ENCODE results near the gene PLXDC1. TPM values are rescaled to one million over a fixed set of nuclear protein-coding genes. Genes with fewer than 3 reads are reported as not detected.

The PLXDC1 gene
- total RNA-seq, 2 experiments from 2014 or later, result 1.7 to 2.4 TPM

DNA sequence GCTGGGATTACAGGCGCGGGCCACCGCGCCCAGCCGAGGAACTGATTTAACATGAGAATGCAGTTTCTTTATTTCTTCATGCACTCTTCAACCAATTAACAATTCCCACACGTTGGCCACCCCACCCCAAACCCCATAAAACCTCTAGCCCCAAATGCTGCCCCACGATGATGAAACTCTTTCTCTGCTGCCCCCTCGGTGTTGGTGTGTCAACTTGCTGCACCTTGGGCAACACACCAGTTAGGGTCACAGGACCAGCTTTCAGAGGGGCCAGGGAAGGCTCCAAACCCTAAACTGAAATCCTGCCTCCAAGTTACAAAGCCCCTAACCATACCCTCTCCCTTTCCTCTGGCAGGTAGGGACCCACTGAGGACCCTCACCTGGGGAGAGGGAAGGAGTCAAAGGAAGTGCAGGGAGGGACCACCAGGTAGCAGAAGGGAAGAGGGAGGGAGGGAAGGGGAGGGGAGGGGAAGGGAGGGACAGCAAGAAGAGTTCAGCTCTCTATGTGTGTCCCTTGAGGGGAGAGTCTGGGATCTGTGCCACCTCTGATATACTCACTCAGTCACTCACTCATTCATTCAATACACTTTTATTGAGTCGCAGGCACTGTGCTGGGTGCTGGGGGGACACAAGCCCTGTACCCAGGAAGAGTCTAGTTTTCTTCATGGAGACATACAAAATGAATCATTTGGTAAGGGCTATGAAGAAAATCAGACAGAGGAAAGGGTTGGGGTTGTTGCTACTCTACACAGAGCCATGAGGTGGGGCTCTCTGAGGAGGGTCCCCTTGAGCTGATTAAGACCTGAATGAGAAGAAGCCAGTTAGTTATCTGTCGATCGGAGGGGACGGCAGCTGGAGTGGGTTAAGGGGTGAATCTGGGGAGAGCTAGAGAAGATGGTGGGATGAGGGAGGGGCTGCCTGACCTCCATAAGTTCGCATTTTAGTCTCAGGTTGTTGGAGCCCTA lies 3.9 kb downstream of the PLXDC1 start:
- H3K9me3 Mint-ChIP-seq, result no peaks in the 10 kb centered on the region
- H3K4me1 Mint-ChIP-seq (ENCODE audit: low read depth), result peaks cover 39% of the 10 kb centered on the region
- TF ChIP-seq, protein P1, sequence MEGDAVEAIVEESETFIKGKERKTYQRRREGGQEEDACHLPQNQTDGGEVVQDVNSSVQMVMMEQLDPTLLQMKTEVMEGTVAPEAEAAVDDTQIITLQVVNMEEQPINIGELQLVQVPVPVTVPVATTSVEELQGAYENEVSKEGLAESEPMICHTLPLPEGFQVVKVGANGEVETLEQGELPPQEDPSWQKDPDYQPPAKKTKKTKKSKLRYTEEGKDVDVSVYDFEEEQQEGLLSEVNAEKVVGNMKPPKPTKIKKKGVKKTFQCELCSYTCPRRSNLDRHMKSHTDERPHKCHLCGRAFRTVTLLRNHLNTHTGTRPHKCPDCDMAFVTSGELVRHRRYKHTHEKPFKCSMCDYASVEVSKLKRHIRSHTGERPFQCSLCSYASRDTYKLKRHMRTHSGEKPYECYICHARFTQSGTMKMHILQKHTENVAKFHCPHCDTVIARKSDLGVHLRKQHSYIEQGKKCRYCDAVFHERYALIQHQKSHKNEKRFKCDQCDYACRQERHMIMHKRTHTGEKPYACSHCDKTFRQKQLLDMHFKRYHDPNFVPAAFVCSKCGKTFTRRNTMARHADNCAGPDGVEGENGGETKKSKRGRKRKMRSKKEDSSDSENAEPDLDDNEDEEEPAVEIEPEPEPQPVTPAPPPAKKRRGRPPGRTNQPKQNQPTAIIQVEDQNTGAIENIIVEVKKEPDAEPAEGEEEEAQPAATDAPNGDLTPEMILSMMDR (IDR thresholded peaks at IDR 0.05), result no peak
- no peaks in the 10 kb centered on the region for H3K36me3 Mint-ChIP-seq (ENCODE audit: low read depth)
- no peak overlapping the region for H3K27ac Mint-ChIP-seq
- ATAC-seq, result no peak
- intact Hi-C loops (cut with micrococcal nuclease), result no loop called here
- no peaks in the 10 kb centered on the region for H3K27me3 Mint-ChIP-seq
- no peak for DNase-seq
- ChIA-PET POLR2A (interaction anchor here (0.6 kb wide), 1 partner anchor 1521 kb away, joined by 3 read pairs; no protein-coding TSS in a partner anchor), CTCF (interaction anchor here (0.7 to 7.8 kb wide), 7 partner anchors 17 to 178 kb away, joined by 3 to 155 read pairs (median 4); no protein-coding TSS in a partner anchor)
- H3K4me3 Mint-ChIP-seq, result no peak overlapping the region

DNA sequence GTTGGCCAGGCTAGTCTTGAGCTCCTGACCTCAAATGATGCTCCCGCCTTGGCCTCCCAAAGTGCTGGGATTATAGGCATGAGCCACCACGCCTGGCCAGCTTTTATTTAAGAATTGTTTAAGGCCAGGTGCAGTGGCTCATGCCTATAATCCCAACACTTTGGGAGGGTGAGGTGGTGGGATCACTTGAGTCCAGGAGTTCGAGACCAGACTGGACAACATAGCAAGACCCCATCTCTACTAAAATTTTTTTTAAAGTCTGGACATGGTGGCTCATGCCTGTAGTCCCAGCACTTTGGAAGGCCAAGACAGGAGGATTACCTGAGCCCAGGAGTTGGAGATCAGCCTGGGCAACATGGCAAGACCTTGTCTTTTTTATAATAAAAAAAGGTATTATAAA lies 5.2 kb downstream of the PLXDC1 start:
- Mint-ChIP-seq H3K27me3 (no peaks in the 10 kb centered on the region), H3K4me3 (no peak overlapping the region), H3K9me3 (no peaks in the 10 kb centered on the region), H3K36me3 (ENCODE audit: low read depth) (no peaks in the 10 kb centered on the region), H3K27ac (no peak overlapping the region), H3K4me1 (ENCODE audit: low read depth) (peaks cover 34% of the 10 kb centered on the region)
- ChIA-PET POLR2A (no interaction called here), CTCF (interaction anchor here (3.5 to 3.9 kb wide), 2 partner anchors 18 to 163 kb away, joined by 21 to 23 read pairs; no protein-coding TSS in a partner anchor)
- intact Hi-C loops (cut with micrococcal nuclease), result no loop called here
- no peak for ATAC-seq
- DNase-seq, result no peak
- TF ChIP-seq, protein P1 (IDR thresholded peaks at IDR 0.05), result no peak

DNA sequence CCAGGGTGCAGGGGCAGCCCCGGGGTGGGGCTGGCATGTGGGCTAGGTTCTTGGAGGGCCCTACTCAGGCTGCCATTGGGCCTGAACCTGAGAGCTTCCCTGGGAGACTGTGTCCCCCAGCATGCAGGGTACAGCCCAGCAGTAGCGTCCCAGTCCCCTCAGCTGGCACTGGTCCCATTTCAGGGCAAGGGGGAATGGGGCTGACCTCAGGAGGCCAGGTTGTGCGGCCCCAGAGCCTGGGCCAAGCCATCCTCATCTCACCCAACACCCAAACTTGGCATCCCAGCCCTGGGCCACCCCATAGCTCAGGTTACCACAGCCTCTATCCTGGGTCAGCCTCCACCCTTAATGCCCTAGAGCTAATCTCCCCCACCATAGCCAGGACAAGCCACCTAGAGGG lies 6.3 kb downstream of the PLXDC1 start:
- TF ChIP-seq, protein P1 (IDR thresholded peaks at IDR 0.05), result no peak
- DNase-seq (no peak), ATAC-seq (no peak)
- no peak overlapping the region for H3K4me3 Mint-ChIP-seq
- peaks cover 24% of the 10 kb centered on the region for H3K4me1 Mint-ChIP-seq (ENCODE audit: low read depth)
- intact Hi-C loops (cut with micrococcal nuclease), result no loop called here
- POLR2A ChIA-PET, result interaction anchor here (2.1 kb wide), 1 partner anchor 8 kb away, joined by 8 read pairs; no protein-coding TSS in a partner anchor
- H3K36me3 Mint-ChIP-seq (ENCODE audit: low read depth), result no peaks in the 10 kb centered on the region
- H3K27ac Mint-ChIP-seq, result no peak overlapping the region
- CTCF ChIA-PET, result interaction anchor here (1.0 to 3.9 kb wide), 6 partner anchors 8 to 479 kb away, joined by 3 to 23 read pairs (median 10); no protein-coding TSS in a partner anchor
- H3K27me3 Mint-ChIP-seq, result no peaks in the 10 kb centered on the region
- H3K9me3 Mint-ChIP-seq, result no peaks in the 10 kb centered on the region

DNA sequence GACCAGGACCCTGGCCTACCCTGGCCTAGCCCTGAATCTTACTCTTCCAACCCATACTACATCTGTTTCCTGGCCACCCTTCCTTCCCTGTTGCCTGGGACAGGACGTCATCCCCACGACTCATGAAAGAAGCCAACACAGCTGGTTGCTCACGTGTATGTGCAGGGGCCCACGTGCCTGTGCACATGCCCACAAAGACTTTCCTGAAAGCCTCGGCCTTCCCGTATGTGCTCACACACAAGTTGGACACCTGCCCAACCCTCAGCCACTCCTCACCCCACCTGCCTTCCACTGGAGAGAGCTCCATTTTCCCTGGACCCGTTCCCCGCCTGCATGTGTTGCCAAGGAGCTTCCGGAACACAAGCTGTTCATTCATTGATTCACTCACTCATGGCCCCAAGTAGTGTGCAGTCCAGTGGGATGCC lies 7.0 kb downstream of the PLXDC1 start:
- TF ChIP-seq, protein P1 (IDR thresholded peaks at IDR 0.05), result no peak
- POLR2A ChIA-PET, result interaction anchor here (1.0 to 2.1 kb wide), 2 partner anchors 9 to 55 kb away, joined by 3 to 8 read pairs; partner anchors contain the start of gene RPL19
- Mint-ChIP-seq H3K9me3 (no peaks in the 10 kb centered on the region), H3K4me1 (ENCODE audit: low read depth) (peaks cover 19% of the 10 kb centered on the region), H3K36me3 (ENCODE audit: low read depth) (no peaks in the 10 kb centered on the region), H3K27me3 (no peaks in the 10 kb centered on the region), H3K27ac (no peak overlapping the region), H3K4me3 (no peak overlapping the region)
- intact Hi-C loops (cut with micrococcal nuclease), result no loop called here
- CTCF ChIA-PET, result interaction anchor here (1.0 to 3.9 kb wide), 8 partner anchors 9 to 479 kb away, joined by 3 to 23 read pairs (median 6); no protein-coding TSS in a partner anchor
- ATAC-seq (no peak), DNase-seq (no peak)

Measured in activated CD8-positive, alpha-beta T cell treated with anti-CD3 and anti-CD28 coated beads for 36 hours (primary cell).